Adrenal gland (tissue), 12 donors: Measurements from ENCODE around the gene ARHGAP30. TPM values are rescaled to one million over a fixed set of nuclear protein-coding genes. Genes with fewer than 3 reads are reported as not detected.

Experiments
- DNase-seq, 7 donors: peaks; one replicate each; pipeline ENCODE4 v3.0.0-alpha.2; 2019 to 2020
- H3K27ac ChIP-seq, 5 donors: fragments of 200-600 bp; sonication (generic) in 4 of 5; 1 replicate in 3 of 5; 2 replicates in 2 of 5; pipeline versions ENCODE4 v1.5.1 to v1.8.0; 2016 to 2020; ENCODE audit warnings: mild to moderate bottlenecking in 1 of 5
- H3K27me3 ChIP-seq: fragments of 200-600 bp; 2 replicates; pipeline ENCODE4 v1.8.0; 2021
- H3K36me3 ChIP-seq, 2 donors: fragments of 200-600 bp; replicated peaks in 1 of 2; 1 replicate in 1 of 2; 2 replicates in 1 of 2; pipeline versions ENCODE4 v1.5.1 to v1.8.0; 2018 to 2022
- H3K4me1 ChIP-seq, 2 donors: fragments of 200-600 bp; replicated peaks in 1 of 2; 1 replicate in 1 of 2; 2 replicates in 1 of 2; pipeline versions ENCODE4 v1.5.1 to v1.8.0; 2018 to 2021
- H3K4me3 ChIP-seq, 4 donors: fragments of 200-600 bp; sonication (generic) in 3 of 4; one replicate each; pipeline ENCODE4 v1.5.1; 2016 to 2018
- H3K9me3 ChIP-seq, 3 donors: fragments of 200-600 bp; sonication (generic) in 1 of 3; replicated peaks in 1 of 3; 1 replicate in 2 of 3; 2 replicates in 1 of 3; pipeline versions ENCODE4 v1.5.1 to v1.8.0; 2016 to 2021
- CTCF ChIP-seq, 6 experiments: fragments of 450-650 bp in 4 of 6; fragments of 200-600 bp in 2 of 6; sonication (generic) in 1 of 6; IDR thresholded peaks; 1 replicate in 5 of 6; 2 replicates in 1 of 6; pipeline versions ENCODE4 v1.5.1 to v1.8.0; 2016 to 2021; ENCODE audit warnings: antibody characterized with exemption in 6 of 6, mild to moderate bottlenecking in 2 of 6, moderate library complexity in 1 of 6
- POLR2A ChIP-seq, 2 donors: fragments of 450-650 bp; IDR thresholded peaks; one replicate each; pipeline ENCODE4 v1.6.1; 2017; ENCODE audit warnings: antibody characterized with exemption in 2 of 2, mild to moderate bottlenecking in 2 of 2, moderate library complexity in 1 of 2
- whole genome bisulfite sequencing, 4 donors: extraction: QIAGEN DNeasy Blood & Tissue Kit in 2 of 4; methylation state at CpG; one replicate each; pipeline versions ENCODE4 v1.1.5 to v1.1.7; 2013 to 2017; 5-methylcytosine and 5-hydroxymethylcytosine counted together
- intact Hi-C, 2 donors: fragments of 100-400 bp; cut with DNase I; formaldehyde crosslinking; loops; one replicate each; pipeline versions ENCODE4 v1.14.1 to v1.15.0; 2022 to 2023
- polyA plus RNA-seq, 3 donors: library from polyadenylated mRNA; stranded (reverse); fragments of 200-250 nt in 2 of 3; fragments of 350-450 nt in 1 of 3; fragmentation: Illumina TruSeq in 1 of 3; extraction: RNeasy Lipid Tissue Mini Kit (QIAGEN cat#74804) in 1 of 3; gene quantifications; one replicate each; pipeline ENCODE4 v1.2.3, GENCODE V29; 2013 to 2014
- total RNA-seq, 9 donors: library from RNA; depleted of rRNA in 4 of 9; stranded (reverse); fragments of >200 nt in 4 of 9; fragments of 120-200 nt in 1 of 9; fragmentation: NEBNext Ultra II Directional in 1 of 9; extraction: Animal tissue kit (Norgen Biotek cat#: 25700) in 1 of 9; gene quantifications; one replicate each; pipeline versions ENCODE4 v1.1.0 to v1.2.4, GENCODE V29; 2013 to 2023
- donor health status: healthy with polysubstance abuse.
- donor health status: Bipolar disorder and iron deficiency.
- donor health status: DM: yes; HTN: yes; CAD: no.
- donor health status: DM: no; HTN: no; CAD: no.
- donor health status: DM: no; HTN: no; CAD: no.
- donor health status: DM: yes; HTN: yes; CAD: no.

Gene ARHGAP30
- total and polyA plus RNA-seq, 12 donors, result 0.89 to 17.5 (median 9.9) TPM

DNA sequence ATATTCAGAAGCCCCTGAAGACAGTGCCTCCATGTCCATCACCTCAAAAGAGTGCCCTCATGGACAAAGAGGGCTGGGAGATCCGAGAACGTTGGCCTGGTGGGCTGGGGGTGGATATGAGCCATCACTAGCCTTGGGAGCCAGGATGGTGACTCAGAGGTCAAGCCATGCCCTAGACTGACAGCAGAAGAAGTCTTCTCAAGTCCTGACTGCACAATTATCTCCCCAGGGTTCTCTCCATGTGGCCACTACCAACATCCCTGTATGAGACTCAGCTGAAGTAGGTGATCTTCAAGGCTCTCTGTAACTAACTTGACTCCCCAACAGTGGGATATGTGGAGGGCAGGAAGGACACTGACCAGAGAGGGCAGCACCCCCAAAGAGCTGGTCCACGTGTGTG, 16.8 kb downstream of the ARHGAP30 start:
- TF ChIP-seq CTCF (IDR thresholded peaks at IDR 0.05) (no peak), POLR2A (IDR thresholded peaks at IDR 0.05) (no peak)
- 57 to 81% (median 67%) methylated on average over 3 of the region's 3 CpGs for WGBS, 4 donors
- Histone ChIP-seq H3K36me3 (peaks cover 0 to 6% of the 10 kb centered on the region in 2 donors), H3K4me1 (no peaks in the 10 kb centered on the region), H3K27ac (no peak overlapping the region), H3K4me3 (no peak overlapping the region), H3K9me3 (no peaks in the 10 kb centered on the region), H3K27me3 (no peaks in the 10 kb centered on the region)
- intact Hi-C loops, result loop anchor here in 1 of 2 donors (5.0 kb wide), 1 partner anchor 51 kb away; no protein-coding TSS in a partner anchor
- DNase-seq, result no peak

GRCh38 chr1:161051219-161051618, 18.5 kb downstream of the ARHGAP30 start:
- Histone ChIP-seq H3K4me3 (no peak overlapping the region), H3K4me1 (no peaks in the 10 kb centered on the region), H3K27ac (no peak overlapping the region), H3K36me3 (peaks cover 0 to 6% of the 10 kb centered on the region in 2 donors), H3K27me3 (no peaks in the 10 kb centered on the region), H3K9me3 (no peaks in the 10 kb centered on the region)
- no peak for DNase-seq
- no peak for TF ChIP-seq CTCF (IDR thresholded peaks at IDR 0.05)
- TF ChIP-seq POLR2A (IDR thresholded peaks at IDR 0.05), result no peak
- WGBS, 4 donors, result 82 to 83% (median 83%) methylated on average over 4 to 10 of the region's 10 CpGs
- intact Hi-C loops, result loop anchor here in 1 of 2 donors (5.0 kb wide), 1 partner anchor 49 kb away; no protein-coding TSS in a partner anchor

DNA sequence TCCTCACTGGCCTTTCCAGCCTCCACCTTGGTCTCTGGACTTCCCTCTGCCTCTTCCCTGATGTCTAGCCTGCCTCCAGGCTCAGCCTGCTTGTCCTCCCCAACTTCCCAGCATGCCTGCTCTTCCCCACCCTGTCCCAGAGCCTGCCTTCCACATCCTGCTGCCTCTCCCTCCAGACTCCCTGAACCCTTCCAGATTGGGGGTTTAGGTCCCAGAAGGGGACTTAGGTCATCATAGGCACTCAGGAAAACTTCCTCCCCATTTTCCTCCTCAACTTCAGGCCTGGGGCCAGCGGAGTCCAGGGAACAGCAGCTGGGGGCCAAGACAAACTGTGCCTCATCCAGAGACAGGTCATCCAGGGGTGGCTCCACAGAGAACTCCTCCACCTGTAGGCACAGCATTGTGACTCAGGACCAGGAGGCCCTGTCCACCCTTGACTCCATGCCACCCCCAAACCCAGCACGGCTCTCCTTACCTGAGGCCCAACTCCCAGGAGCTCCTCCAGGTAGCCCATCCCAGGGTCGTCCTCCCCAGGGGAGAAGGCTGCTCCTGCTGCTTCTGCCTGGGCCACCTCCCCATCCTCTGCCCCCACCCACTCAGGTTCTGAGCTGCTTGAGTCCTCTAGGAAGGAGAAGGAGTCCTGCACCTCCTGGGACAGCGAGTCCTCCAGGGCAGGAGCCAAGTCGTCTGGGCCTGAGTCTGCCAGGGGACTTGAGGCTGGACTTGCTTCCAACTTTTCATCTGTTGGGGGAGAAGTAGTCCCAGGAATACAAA, 20.6 kb downstream of the ARHGAP30 start:
- Histone ChIP-seq H3K27me3 (no peaks in the 10 kb centered on the region), H3K4me3 (no peak overlapping the region), H3K4me1 (peaks cover 6 to 7% of the 10 kb centered on the region in 2 donors), H3K36me3 (peaks cover 0 to 6% of the 10 kb centered on the region in 2 donors), H3K9me3 (no peaks in the 10 kb centered on the region), H3K27ac (no peak overlapping the region)
- DNase-seq, result no peak
- WGBS, 4 donors, result 86 to 98% (median 95%) methylated on average over 4 to 5 of the region's 5 CpGs
- no peak for TF ChIP-seq CTCF (IDR thresholded peaks at IDR 0.05)
- TF ChIP-seq POLR2A (IDR thresholded peaks at IDR 0.05), result no peak
- intact Hi-C loops, result no loop called here

GRCh38 chr1:161047436-161048420, 22.0 kb downstream of the ARHGAP30 start:
- TF ChIP-seq CTCF (IDR thresholded peaks at IDR 0.05), result no peak
- no peak for TF ChIP-seq POLR2A (IDR thresholded peaks at IDR 0.05)
- Histone ChIP-seq H3K4me3 (no peak overlapping the region), H3K27me3 (no peaks in the 10 kb centered on the region), H3K36me3 (peaks cover 0 to 14% of the 10 kb centered on the region in 2 donors), H3K4me1 (peaks cover 10 to 11% of the 10 kb centered on the region in 2 donors), H3K27ac (peak overlapping the region in 1 of 5 donors; percentile 17), H3K9me3 (no peaks in the 10 kb centered on the region)
- intact Hi-C loops, result no loop called here
- WGBS, 4 donors, result 94 to 98% (median 97%) methylated on average over 12 to 18 of the region's 18 CpGs
- no peak for DNase-seq
